ENCODE measurements around the gene CALU. TPM values are rescaled to one million over a fixed set of nuclear protein-coding genes. Genes with fewer than 3 reads are reported as not detected.
A peak's percentile ranks its signal among the peaks of the same experiment; 100 is the strongest.

The CALU gene
- total RNA-seq, 1 donor from 2014 or later = 63.6 TPM

- Mint-ChIP-seq H3K4me1 (ENCODE audit: low read depth, unreplicated experiment) (peaks cover 9% of the 10 kb centered on the region), H3K27me3 (ENCODE audit: unreplicated experiment) (peaks cover 10% of the 10 kb centered on the region), H3K9me3 (ENCODE audit: unreplicated experiment) (peaks cover 2% of the 10 kb centered on the region), H3K36me3 (ENCODE audit: unreplicated experiment) (peaks cover 30% of the 10 kb centered on the region), H3K27ac (ENCODE audit: unreplicated experiment) (no peak overlapping the region), H3K4me3 (ENCODE audit: unreplicated experiment) (peak overlapping the region; percentile 5)
- TF ChIP-seq CTCF (IDR thresholded peaks at IDR 0.05; ENCODE audit: partially characterized antibody, unreplicated experiment) = no peak
- DNase-seq = no peak
These were observed 57.2 kb downstream of the CALU start for GRCh38 chr7:128796327-128796726.

GRCh38 chr7:128799451-128799850 is 60.3 kb downstream of the CALU start:
- Mint-ChIP-seq H3K4me1 (ENCODE audit: low read depth, unreplicated experiment) (no peaks in the 10 kb centered on the region), H3K27ac (ENCODE audit: unreplicated experiment) (no peak overlapping the region), H3K4me3 (ENCODE audit: unreplicated experiment) (no peak overlapping the region), H3K27me3 (ENCODE audit: unreplicated experiment) (peaks cover 8% of the 10 kb centered on the region), H3K9me3 (ENCODE audit: unreplicated experiment) (no peaks in the 10 kb centered on the region), H3K36me3 (ENCODE audit: unreplicated experiment) (peaks cover 31% of the 10 kb centered on the region)
- no peak for TF ChIP-seq CTCF (IDR thresholded peaks at IDR 0.05; ENCODE audit: partially characterized antibody, unreplicated experiment)
- DNase-seq = no peak

- H3K36me3 Mint-ChIP-seq (ENCODE audit: unreplicated experiment) = peaks cover 26% of the 10 kb centered on the region
- H3K4me3 Mint-ChIP-seq (ENCODE audit: unreplicated experiment) = no peak overlapping the region
- H3K4me1 Mint-ChIP-seq (ENCODE audit: low read depth, unreplicated experiment) = no peaks in the 10 kb centered on the region
- peaks cover 4% of the 10 kb centered on the region for H3K27me3 Mint-ChIP-seq (ENCODE audit: unreplicated experiment)
- no peak for DNase-seq
- no peak for TF ChIP-seq CTCF (IDR thresholded peaks at IDR 0.05; ENCODE audit: partially characterized antibody, unreplicated experiment)
- no peak overlapping the region for H3K27ac Mint-ChIP-seq (ENCODE audit: unreplicated experiment)
- H3K9me3 Mint-ChIP-seq (ENCODE audit: unreplicated experiment) = no peaks in the 10 kb centered on the region
These were observed 61.4 kb downstream of the CALU start for GRCh38 chr7:128800567-128800966.

GRCh38 chr7:128801003-128801402 is 61.8 kb downstream of the CALU start:
- Mint-ChIP-seq H3K27me3 (ENCODE audit: unreplicated experiment) (peaks cover 4% of the 10 kb centered on the region), H3K4me1 (ENCODE audit: low read depth, unreplicated experiment) (no peaks in the 10 kb centered on the region), H3K9me3 (ENCODE audit: unreplicated experiment) (no peaks in the 10 kb centered on the region), H3K27ac (ENCODE audit: unreplicated experiment) (no peak overlapping the region), H3K36me3 (ENCODE audit: unreplicated experiment) (peaks cover 22% of the 10 kb centered on the region), H3K4me3 (ENCODE audit: unreplicated experiment) (peak overlapping the region; percentile 16)
- TF ChIP-seq CTCF (IDR thresholded peaks at IDR 0.05; ENCODE audit: partially characterized antibody, unreplicated experiment) = no peak
- DNase-seq = no peak

- H3K4me1 Mint-ChIP-seq (ENCODE audit: low read depth, unreplicated experiment) = peaks cover 3% of the 10 kb centered on the region
- H3K27ac Mint-ChIP-seq (ENCODE audit: unreplicated experiment) = no peak overlapping the region
- no peak for TF ChIP-seq CTCF (IDR thresholded peaks at IDR 0.05; ENCODE audit: partially characterized antibody, unreplicated experiment)
- no peak overlapping the region for H3K4me3 Mint-ChIP-seq (ENCODE audit: unreplicated experiment)
- DNase-seq = no peak
- peaks cover 4% of the 10 kb centered on the region for H3K27me3 Mint-ChIP-seq (ENCODE audit: unreplicated experiment)
- peaks cover 2% of the 10 kb centered on the region for H3K9me3 Mint-ChIP-seq (ENCODE audit: unreplicated experiment)
- H3K36me3 Mint-ChIP-seq (ENCODE audit: unreplicated experiment) = peaks cover 25% of the 10 kb centered on the region
These were observed 62.7 kb downstream of the CALU start for GRCh38 chr7:128801667-128802418.
